ENCODE results near the gene DUSP1. TPM values are rescaled to one million over a fixed set of nuclear protein-coding genes. Genes with fewer than 3 reads are reported as not detected.

Gene DUSP1
- total RNA-seq, 1 experiment from 2014 or later, result 16.6 TPM

GRCh38 chr5:172745838-172746237, 25.2 kb downstream of the DUSP1 start:
- Histone ChIP-seq H3K9me3 (ENCODE audit: control insufficient read depth in 1 of 2, insufficient read depth in 1 of 2, low read depth in 1 of 2, low read length in 2 of 2) (peaks cover 3 to 5% of the 10 kb centered on the region in 2 experiments; a peak in 1 of 4 replicates), H3K27ac (ENCODE audit: low read depth, low read length) (no peak overlapping the region), H3K9ac (ENCODE audit: low read length) (no peak overlapping the region), H3K4me1 (ENCODE audit: control insufficient read depth in 1 of 2, insufficient read depth in 2 of 2, low read length in 2 of 2) (peaks cover 0 to 4% of the 10 kb centered on the region in 2 experiments; a peak in 1 of 4 replicates), H4K20me1 (ENCODE audit: insufficient read depth) (no peaks in the 10 kb centered on the region), H3K27me3 (ENCODE audit: insufficient read depth, low read length) (no peaks in the 10 kb centered on the region), H3K4me3 (replicated peaks in 1 of 2; ENCODE audit: low read depth in 1 of 2, low read length in 2 of 2) (no peak overlapping the region), H3K36me3 (ENCODE audit: control insufficient read depth in 1 of 2, insufficient read depth in 2 of 2, low read length in 2 of 2) (no peaks in the 10 kb centered on the region), H3K4me2 (ENCODE audit: low read length) (no peak overlapping the region), H3K9me2 (ENCODE audit: insufficient read depth) (no peaks in the 10 kb centered on the region), H3K79me2 (ENCODE audit: insufficient read depth, low read length) (no peaks in the 10 kb centered on the region), H2AFZ (ENCODE audit: low read depth, low read length, poor library complexity, severe bottlenecking) (no peak overlapping the region)
- BruUV-seq (replicated peaks), result no TSS peak
- DNase-seq (ENCODE audit: low read depth, low spot score) (no peak), ATAC-seq (no peak)
- TF ChIP-seq EGR1 (IDR thresholded peaks at IDR 0.05; ENCODE audit: low read depth) (no peak), ZNF274 (IDR thresholded peaks at IDR 0.05; ENCODE audit: low read depth, low read length) (no peak), REST (IDR thresholded peaks at IDR 0.05; ENCODE audit: low read depth) (no peak), MAX (IDR thresholded peaks at IDR 0.05) (no peak), CEBPB (IDR thresholded peaks at IDR 0.05; ENCODE audit: low read depth) (no peak)
- RAD21 ChIA-PET (ENCODE audit: low non-redundant PET in 1 of 2, low total read pairs in 2 of 2, uncharacterized antibody in 2 of 2, unreplicated experiment in 2 of 2), result no interaction called here
- POLR2A ChIA-PET, result no interaction called here
- intact Hi-C loops (cut with micrococcal nuclease), result no loop called here
- CTCF ChIA-PET, result no interaction called here

DNA sequence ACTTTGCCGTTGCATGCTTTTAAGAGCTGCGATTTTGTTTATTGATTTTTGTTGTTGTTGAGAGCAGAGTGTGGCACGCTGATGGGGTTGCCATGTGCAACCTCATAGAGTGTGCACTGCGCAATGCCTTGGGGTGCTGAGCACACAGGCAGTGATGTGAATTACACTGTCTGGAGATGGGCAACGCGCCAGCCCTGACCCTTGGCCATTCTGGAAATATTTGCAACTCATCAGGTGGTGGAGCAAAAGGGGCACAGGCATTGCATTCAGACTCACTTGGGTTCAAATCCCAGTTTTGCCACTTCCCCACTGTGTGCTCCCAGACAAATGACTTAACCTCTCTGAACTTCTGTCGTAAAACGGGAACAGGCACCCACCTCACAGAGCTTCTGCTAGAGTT, 25.6 kb downstream of the DUSP1 start:
- ChIA-PET POLR2A (no interaction called here), CTCF (no interaction called here)
- TF ChIP-seq CEBPB (IDR thresholded peaks at IDR 0.05; ENCODE audit: low read depth) (no peak), YY1 (IDR thresholded peaks at IDR 0.05; ENCODE audit: extremely low read depth, insufficient replicate concordance, low read depth, low read length) (no peak), RAD21 (IDR thresholded peaks at IDR 0.05; ENCODE audit: low read depth) (no peak), ZFX (IDR thresholded peaks at IDR 0.05) (no peak), ZNF274 (IDR thresholded peaks at IDR 0.05; ENCODE audit: low read depth, low read length) (no peak), CBX3 (IDR thresholded peaks at IDR 0.05; ENCODE audit: low read depth) (no peak), EGR1 (IDR thresholded peaks at IDR 0.05; ENCODE audit: low read depth) (no peak), SIN3A (IDR thresholded peaks at IDR 0.05; ENCODE audit: low read depth) (no peak), FOSL1 (IDR thresholded peaks at IDR 0.05; ENCODE audit: low read depth) (no peak), REST (IDR thresholded peaks at IDR 0.05; ENCODE audit: low read depth) (no peak), SRF (IDR thresholded peaks at IDR 0.05; ENCODE audit: low read depth) (no peak)

More for the DNA sequence above, 25.6 kb downstream of the DUSP1 start:
- no TSS peak for BruUV-seq (replicated peaks)
- no peak for DNase-seq (ENCODE audit: low read depth, low spot score)
- ATAC-seq, result no peak
- H3K4me2 ChIP-seq (ENCODE audit: low read length), result no peak overlapping the region
- H3K27me3 ChIP-seq (ENCODE audit: insufficient read depth, low read length), result no peaks in the 10 kb centered on the region
- H3K79me2 ChIP-seq (ENCODE audit: insufficient read depth, low read length), result no peaks in the 10 kb centered on the region
- H3K9me2 ChIP-seq (ENCODE audit: insufficient read depth), result no peaks in the 10 kb centered on the region
- H4K20me1 ChIP-seq (ENCODE audit: insufficient read depth), result no peaks in the 10 kb centered on the region
- H2AFZ ChIP-seq (ENCODE audit: low read depth, low read length, poor library complexity, severe bottlenecking), result no peak overlapping the region
- intact Hi-C loops (cut with micrococcal nuclease), result no loop called here
- H3K9me3 ChIP-seq (ENCODE audit: control insufficient read depth in 1 of 2, insufficient read depth in 1 of 2, low read depth in 1 of 2, low read length in 2 of 2), result peaks cover 3 to 5% of the 10 kb centered on the region in 2 experiments; a peak in 1 of 4 replicates
- RAD21 ChIA-PET (ENCODE audit: low non-redundant PET in 1 of 2, low total read pairs in 2 of 2, uncharacterized antibody in 2 of 2, unreplicated experiment in 2 of 2), result no interaction called here
- no peak overlapping the region for H3K4me3 ChIP-seq (replicated peaks in 1 of 2; ENCODE audit: low read depth in 1 of 2, low read length in 2 of 2)
- H3K27ac ChIP-seq (ENCODE audit: low read depth, low read length), result no peak overlapping the region
- H3K36me3 ChIP-seq (ENCODE audit: control insufficient read depth in 1 of 2, insufficient read depth in 2 of 2, low read length in 2 of 2), result no peaks in the 10 kb centered on the region
- no peak overlapping the region for H3K9ac ChIP-seq (ENCODE audit: low read length)
- peaks cover 0 to 8% of the 10 kb centered on the region in 2 experiments; a peak in 1 of 4 replicates for H3K4me1 ChIP-seq (ENCODE audit: control insufficient read depth in 1 of 2, insufficient read depth in 2 of 2, low read length in 2 of 2)

All from HCT116 (cell line).